WTC11 (cell line): ENCODE data around the gene SERPINA9.

Experiments
- ATF3 ChIP-seq: sonication (generic); formaldehyde crosslinking; conservative IDR thresholded peaks from 2 replicates; pipeline ENCODE4 v1.8.1; 2022; ENCODE audit warnings: mild to moderate bottlenecking, missing genetic modification reagents
- CBFB ChIP-seq: sonication (generic); formaldehyde crosslinking; IDR thresholded peaks from 2 replicates; pipeline ENCODE4 v1.8.1; 2022; ENCODE audit warnings: mild to moderate bottlenecking, low read depth, missing genetic modification reagents
- CREB1 ChIP-seq: sonication (generic); formaldehyde crosslinking; IDR thresholded peaks from 2 replicates; pipeline ENCODE4 v1.8.0; 2023; ENCODE audit warnings: mild to moderate bottlenecking, missing genetic modification reagents
- CTCF ChIP-seq: fragments of 200-600 bp; IDR thresholded peaks from 2 replicates; pipeline ENCODE4 v1.8.0; 2022; ENCODE audit warnings: antibody characterized with exemption
- FOXJ3 ChIP-seq: sonication (generic); formaldehyde crosslinking; IDR thresholded peaks from 2 replicates; pipeline ENCODE4 v1.9.0; 2021; ENCODE audit warnings: missing genetic modification reagents, mild to moderate bottlenecking, borderline replicate concordance
- MAX ChIP-seq: sonication (generic); formaldehyde crosslinking; IDR thresholded peaks from 2 replicates; pipeline ENCODE4 v1.8.0; 2022; ENCODE audit warnings: mild to moderate bottlenecking, missing genetic modification reagents
- USF2 ChIP-seq: sonication (generic); formaldehyde crosslinking; IDR thresholded peaks from 2 replicates; pipeline ENCODE4 v1.8.1; 2023; ENCODE audit warnings: mild to moderate bottlenecking, missing genetic modification reagents, moderate library complexity

GRCh38 chr14:94462219-94462551, 13.8 kb downstream of the SERPINA9 start:
- TF ChIP-seq CTCF, result no peak
- TF ChIP-seq USF2, result no peak
- no peak for TF ChIP-seq FOXJ3
- no peak for TF ChIP-seq CBFB (CRISPR knock-in tag)
- TF ChIP-seq CREB1 (CRISPR knock-in tag), result no peak
- no peak for TF ChIP-seq MAX
- no peak for TF ChIP-seq ATF3
